Parietal lobe (tissue), 2 donors: ENCODE measurements around the gene PLEKHS1. TPM values are rescaled to one million over a fixed set of nuclear protein-coding genes. Genes with fewer than 3 reads are reported as not detected.

ENCODE experiments used
- small RNA-seq: library from RNA; depleted of rRNA; stranded (forward); fragments of <200 nt; gene quantifications from one replicate; pipeline ENCODE3, GENCODE V24; 2014; ENCODE audit warnings: low replicate concordance
- total RNA-seq: library from RNA; depleted of rRNA; stranded (reverse); fragments of >200 nt; gene quantifications from one replicate; pipeline ENCODE4 v1.2.3, GENCODE V29; 2014

The PLEKHS1 gene
- total RNA-seq: not detected

DNA sequence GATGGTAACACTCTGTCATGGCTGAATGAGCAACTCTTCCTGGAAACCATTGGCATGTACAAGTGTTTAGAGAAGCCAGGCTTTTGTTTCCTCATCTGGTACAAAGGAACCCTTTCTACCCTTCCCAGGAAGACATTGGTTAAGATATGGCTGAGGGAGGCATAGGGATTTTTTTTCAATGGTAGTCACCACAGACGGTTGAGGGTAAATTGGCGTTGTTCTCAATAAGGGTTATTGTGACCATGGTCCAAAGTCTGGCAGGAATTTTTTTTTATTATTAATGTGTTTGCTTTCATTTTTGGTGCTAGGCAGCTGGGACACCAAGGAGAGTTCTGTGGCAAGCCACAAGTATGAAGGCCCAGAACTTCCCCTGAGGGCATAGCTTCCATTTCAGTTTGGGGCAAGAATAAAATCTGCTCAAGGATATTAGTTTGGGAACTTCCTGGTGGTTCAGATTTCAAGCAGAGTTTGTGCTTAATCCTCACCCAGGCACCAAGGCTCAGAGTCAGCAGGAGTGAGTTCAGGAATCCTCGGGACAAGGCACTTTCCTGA is at the start of gene PLEKHS1:
PLEKHS1 (plus strand) TSS at position 502 of the 552 bp plus-strand sequence. CDS start 3,596 bp downstream, outside the sequence.

Small RNA genes lying within 50 kb of the gene (small RNA-seq; reads per million reads assigned to genes)
- not detected for gene RF00560

Other genes starting within 250 kb of the PLEKHS1 start
- gene HABP2, start 198.6 kb upstream of the PLEKHS1 start, total RNA-seq: not detected
- gene NRAP, start 87.6 kb upstream of the PLEKHS1 start, total RNA-seq: not detected
- gene CASP7, start 71.8 kb upstream of the PLEKHS1 start, total RNA-seq: 2.5 TPM
- gene DCLRE1A, start 102.4 kb downstream of the PLEKHS1 start, total RNA-seq: 15.3 TPM
- gene NHLRC2, start 103.0 kb downstream of the PLEKHS1 start, total RNA-seq: 47.3 TPM